Measurements from ENCODE around the gene TP53I11. TPM values are rescaled to one million over a fixed set of nuclear protein-coding genes. Genes with fewer than 3 reads are reported as not detected.

TP53I11 gene, protein sequence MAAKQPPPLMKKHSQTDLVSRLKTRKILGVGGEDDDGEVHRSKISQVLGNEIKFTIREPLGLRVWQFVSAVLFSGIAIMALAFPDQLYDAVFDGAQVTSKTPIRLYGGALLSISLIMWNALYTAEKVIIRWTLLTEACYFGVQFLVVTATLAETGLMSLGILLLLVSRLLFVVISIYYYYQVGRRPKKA
- polyA plus RNA-seq (13.2 to 23.4 TPM (median 21.4 TPM) in 3 replicates), polyA minus RNA-seq (30.6 to 101 TPM (median 32.7 TPM) in 3 replicates)
- polyA plus RNA-seq (2011; ENCODE audit: low read depth), result 5.1 TPM
- polyA plus RNA-seq (2011; cell fraction: cytosol; rRNA removed), result 22.7 and 46.1 TPM in 2 replicates
- polyA plus RNA-seq (2011; cell fraction: nucleus; rRNA removed), result 45.2 and 69.9 TPM in 2 replicates
- polyA plus RNA-seq (2012; ENCODE audit: low replicate concordance), result 17.6 and 64.9 TPM in 2 replicates
- 46.2 TPM for polyA minus RNA-seq (2011; cell fraction: cytosol; rRNA and poly(A)+ RNA removed)
- polyA minus RNA-seq (2011; cell fraction: nucleus; rRNA and poly(A)+ RNA removed), result 28.5 and 32.7 TPM in 2 replicates

DNA sequence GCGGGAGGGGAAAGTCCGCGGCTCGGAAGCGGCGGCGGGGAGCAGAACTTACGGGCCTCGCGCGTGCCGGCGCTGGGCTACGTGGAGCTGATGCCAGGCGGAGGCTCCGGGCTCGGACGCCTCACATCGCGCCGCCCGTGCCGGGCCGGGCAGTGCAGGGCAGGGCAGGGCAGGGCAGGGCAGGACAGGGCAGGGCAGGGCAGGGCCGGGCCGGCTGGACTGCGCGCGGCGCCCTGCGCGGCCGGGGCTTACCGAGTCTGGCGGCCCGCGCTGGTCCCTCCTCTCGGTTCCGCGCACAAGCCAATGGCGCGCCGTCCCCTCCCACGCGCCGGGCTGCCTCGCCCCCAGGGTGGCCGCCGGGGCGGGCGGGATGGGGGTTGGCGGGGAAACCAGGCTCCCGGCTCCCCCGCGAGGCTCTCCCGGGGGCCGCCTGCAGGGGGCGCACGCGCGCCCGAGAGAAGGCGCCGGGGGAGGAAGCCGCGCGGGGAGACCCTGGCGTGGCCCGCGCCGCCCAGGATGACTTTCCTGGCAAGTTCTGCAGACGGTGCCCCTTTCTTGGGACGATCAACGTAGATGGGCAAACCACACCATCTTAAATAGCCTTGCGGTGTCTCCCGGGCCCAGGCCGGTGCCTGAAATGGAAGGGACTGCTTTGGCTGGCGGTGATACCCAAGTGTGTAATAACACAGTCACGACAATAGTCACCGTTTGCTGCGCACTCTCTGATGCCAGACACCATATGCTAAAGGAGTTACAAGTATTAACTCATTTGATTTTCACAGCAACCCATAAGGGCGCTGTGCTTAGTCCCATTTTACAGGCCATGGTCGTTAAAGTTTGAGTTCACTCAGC lies at the start of gene TP53I11:
Gene TP53I11, minus strand, starts transcription at position 259 of the 852 bp plus-strand sequence. CDS start 12,548 bp downstream, outside the sequence.
- H2AFZ ChIP-seq (ENCODE audit: control insufficient read depth, low read length), result peak within 1 kb of the TSS; percentile 58
- H3K4me3 ChIP-seq (ENCODE audit: control insufficient read depth in 2 of 3, extremely low read depth in 1 of 3, insufficient read depth in 2 of 3, low read depth in 1 of 3, low read length in 3 of 3), result peak within 1 kb of the TSS; percentile 55 to 87 (median 78)
- TF ChIP-seq EZH2 (IDR thresholded peaks at IDR 0.05; ENCODE audit: low read length), result no peak
- TF ChIP-seq, protein P1, sequence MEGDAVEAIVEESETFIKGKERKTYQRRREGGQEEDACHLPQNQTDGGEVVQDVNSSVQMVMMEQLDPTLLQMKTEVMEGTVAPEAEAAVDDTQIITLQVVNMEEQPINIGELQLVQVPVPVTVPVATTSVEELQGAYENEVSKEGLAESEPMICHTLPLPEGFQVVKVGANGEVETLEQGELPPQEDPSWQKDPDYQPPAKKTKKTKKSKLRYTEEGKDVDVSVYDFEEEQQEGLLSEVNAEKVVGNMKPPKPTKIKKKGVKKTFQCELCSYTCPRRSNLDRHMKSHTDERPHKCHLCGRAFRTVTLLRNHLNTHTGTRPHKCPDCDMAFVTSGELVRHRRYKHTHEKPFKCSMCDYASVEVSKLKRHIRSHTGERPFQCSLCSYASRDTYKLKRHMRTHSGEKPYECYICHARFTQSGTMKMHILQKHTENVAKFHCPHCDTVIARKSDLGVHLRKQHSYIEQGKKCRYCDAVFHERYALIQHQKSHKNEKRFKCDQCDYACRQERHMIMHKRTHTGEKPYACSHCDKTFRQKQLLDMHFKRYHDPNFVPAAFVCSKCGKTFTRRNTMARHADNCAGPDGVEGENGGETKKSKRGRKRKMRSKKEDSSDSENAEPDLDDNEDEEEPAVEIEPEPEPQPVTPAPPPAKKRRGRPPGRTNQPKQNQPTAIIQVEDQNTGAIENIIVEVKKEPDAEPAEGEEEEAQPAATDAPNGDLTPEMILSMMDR (optimal IDR thresholded peaks at IDR 0.05 in 1 of 3, IDR thresholded peaks at IDR 0.05 in 1 of 3, conservative IDR thresholded peaks at IDR 0.05 in 1 of 3; ENCODE audit: extremely low read depth in 1 of 3, insufficient read depth in 2 of 3, low read length in 3 of 3), result peak in 2 of 3 experiments; percentile 46 to 57
- H3K79me2 ChIP-seq (ENCODE audit: control insufficient read depth, insufficient read depth, low read length), result peaks cover 5% of the 10 kb centered on the region
- peaks cover 0 to 4% of the 10 kb centered on the region in 2 experiments for H3K36me3 ChIP-seq (ENCODE audit: control insufficient read depth in 2 of 2, extremely low read depth in 1 of 2, insufficient read depth in 2 of 2, low read length in 2 of 2)
- FAIRE-seq, result peak; percentile 29
- H3K27ac ChIP-seq (ENCODE audit: control insufficient read depth, insufficient read depth, low read length), result peak within 1 kb of the TSS; percentile 52
- peaks cover 5% of the 10 kb centered on the region for H4K20me1 ChIP-seq (ENCODE audit: control insufficient read depth, extremely low read depth, insufficient read depth, low read length)
- no peaks in the 10 kb centered on the region for H3K27me3 ChIP-seq (ENCODE audit: control insufficient read depth, extremely low read depth, insufficient read depth, low read length)
- H3K9ac ChIP-seq (ENCODE audit: control insufficient read depth, extremely low read depth, insufficient read depth, low read length), result peak within 1 kb of the TSS; percentile 77
- no peaks in the 10 kb centered on the region for H3K9me1 ChIP-seq (ENCODE audit: control insufficient read depth, extremely low read depth, insufficient read depth, low read length)
- DNase-seq (ENCODE audit: low read depth, low spot score), result no peak
- H3K4me1 ChIP-seq (ENCODE audit: control insufficient read depth, extremely low read depth, insufficient read depth, low read length), result peaks cover 19% of the 10 kb centered on the region
- H3K9me3 ChIP-seq (ENCODE audit: control insufficient read depth, low read depth, low read length), result no peaks in the 10 kb centered on the region
- dilution Hi-C loops (cut with MboI; ENCODE audit: extremely low pct_ligation_motif_present, low sequenced_read_pairs), result no loop called here
- H3K4me2 ChIP-seq (ENCODE audit: control insufficient read depth, extremely low read depth, insufficient read depth, low read depth, low read length), result peak within 1 kb of the TSS; percentile 82

DNA sequence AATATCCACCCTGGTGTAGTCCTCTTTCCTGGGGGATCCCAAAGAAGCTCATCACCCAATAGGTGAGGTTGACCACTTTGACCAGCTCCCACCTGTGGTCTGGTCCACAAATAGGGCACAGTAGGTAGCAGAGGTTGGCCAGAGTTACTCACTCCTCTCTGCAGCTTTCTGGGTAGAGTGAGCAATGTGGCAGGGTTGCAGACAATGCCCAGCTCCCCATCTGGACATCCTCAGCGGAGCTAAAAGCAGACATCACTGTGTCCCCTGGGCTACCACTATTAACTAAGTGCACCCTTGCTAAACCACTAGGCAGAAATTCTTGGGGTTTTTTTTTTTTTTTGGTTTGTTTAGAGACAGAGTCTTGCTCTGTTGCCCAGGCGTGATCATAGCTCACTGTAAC lies 48.4 kb upstream of the TP53I11 start:
- TF ChIP-seq, protein P1 (optimal IDR thresholded peaks at IDR 0.05 in 1 of 3, IDR thresholded peaks at IDR 0.05 in 1 of 3, conservative IDR thresholded peaks at IDR 0.05 in 1 of 3; ENCODE audit: extremely low read depth in 1 of 3, insufficient read depth in 2 of 3, low read length in 3 of 3), result no peak
- Histone ChIP-seq H3K4me1 (ENCODE audit: control insufficient read depth, extremely low read depth, insufficient read depth, low read length) (no peaks in the 10 kb centered on the region), H3K36me3 (ENCODE audit: control insufficient read depth in 2 of 2, extremely low read depth in 1 of 2, insufficient read depth in 2 of 2, low read length in 2 of 2) (no peaks in the 10 kb centered on the region), H4K20me1 (ENCODE audit: control insufficient read depth, extremely low read depth, insufficient read depth, low read length) (no peaks in the 10 kb centered on the region), H3K4me2 (ENCODE audit: control insufficient read depth, extremely low read depth, insufficient read depth, low read depth, low read length) (no peak overlapping the region), H3K27ac (ENCODE audit: control insufficient read depth, insufficient read depth, low read length) (no peak overlapping the region), H3K27me3 (ENCODE audit: control insufficient read depth, extremely low read depth, insufficient read depth, low read length) (peaks cover 3% of the 10 kb centered on the region), H3K9me3 (ENCODE audit: control insufficient read depth, low read depth, low read length) (no peaks in the 10 kb centered on the region), H3K79me2 (ENCODE audit: control insufficient read depth, insufficient read depth, low read length) (no peaks in the 10 kb centered on the region), H2AFZ (ENCODE audit: control insufficient read depth, low read length) (no peak overlapping the region), H3K4me3 (ENCODE audit: control insufficient read depth in 2 of 3, extremely low read depth in 1 of 3, insufficient read depth in 2 of 3, low read depth in 1 of 3, low read length in 3 of 3) (no peak overlapping the region), H3K9me1 (ENCODE audit: control insufficient read depth, extremely low read depth, insufficient read depth, low read length) (no peaks in the 10 kb centered on the region), H3K9ac (ENCODE audit: control insufficient read depth, extremely low read depth, insufficient read depth, low read length) (no peak overlapping the region)
- dilution Hi-C loops (cut with MboI; ENCODE audit: extremely low pct_ligation_motif_present, low sequenced_read_pairs), result no loop called here
- DNase-seq (ENCODE audit: low read depth, low spot score) (no peak), FAIRE-seq (no peak)

Data from keratinocyte (primary cell).